Caco-2 (cell line): ENCODE measurements around the gene DNAH10. TPM values are rescaled to one million over a fixed set of nuclear protein-coding genes. Genes with fewer than 3 reads are reported as not detected.

Source experiments
- Bru-seq: library from RNA; stranded (reverse); fragments of 400-500 nt; gene quantifications from one replicate; lab custom pipeline; 2021; lab: Mats Ljungman, UMichigan
- BruChase-seq, 2 experiments: library from RNA; stranded (reverse); fragments of 400-500 nt; gene quantifications; one replicate each; lab custom pipeline; 2021; lab: Mats Ljungman, UMichigan
- BruUV-seq: library from RNA; stranded (reverse); fragments of 400-500 nt; replicated peaks from 2 replicates; lab custom pipeline; 2021; lab: Mats Ljungman, UMichigan
- CTCF ChIA-PET: fragments of 300-600 bp; sonication (Branson Sonifier 250); formaldehyde crosslinking; loops from one replicate; lab custom pipeline; 2022; ENCODE audit warnings: antibody characterized with exemption; lab: Charles Lee
- POLR2A ChIA-PET: fragments of 300-600 bp; sonication (Branson Sonifier 250); formaldehyde crosslinking; loops from one replicate; lab custom pipeline; 2022; ENCODE audit warnings: antibody characterized with exemption; lab: Charles Lee
- DNase-seq, 2 experiments: peaks; one replicate each; pipeline versions ENCODE4 v3.0.0 to v3.0.0-alpha.2; 2020 to 2022
- H3K27me3 ChIP-seq: replicated peaks from 2 replicates; pipeline ENCODE4 v1.6.0; 2011; ENCODE audit warnings: low read length; ENCODE audit not compliant: control insufficient read depth, insufficient read depth
- H3K36me3 ChIP-seq: 2 replicates; pipeline ENCODE4 v1.5.1; 2011; ENCODE audit warnings: low read length; ENCODE audit not compliant: control insufficient read depth, insufficient read depth
- H3K4me1 ChIP-seq: fragments of 250-450 bp; sonication (Bioruptor Pico); 2 replicates; pipeline ENCODE4 v1.5.1; 2020; ENCODE audit warnings: mild to moderate bottlenecking
- H3K4me3 ChIP-seq: 2 replicates; pipeline ENCODE4 v1.5.1; 2011; ENCODE audit warnings: low read depth, mild to moderate bottlenecking, control low read depth, low read length
- H3K9me3 ChIP-seq: fragments of 250-450 bp; sonication (Bioruptor Pico); 2 replicates; pipeline ENCODE4 v1.5.1; 2020; ENCODE audit warnings: mild to moderate bottlenecking, moderate library complexity
- H3K27ac Mint-ChIP-seq: one replicate; pipeline ENCODE4 v1.8.0; 2022; ENCODE audit warnings: mixed read lengths; ENCODE audit not compliant: unreplicated experiment
- H3K27me3 Mint-ChIP-seq: one replicate; pipeline ENCODE4 v1.8.0; 2022; ENCODE audit warnings: mixed read lengths; ENCODE audit not compliant: insufficient read depth, unreplicated experiment
- H3K36me3 Mint-ChIP-seq: one replicate; pipeline ENCODE4 v1.8.0; 2022; ENCODE audit warnings: mild to moderate bottlenecking, mixed read lengths; ENCODE audit not compliant: insufficient read depth, unreplicated experiment
- H3K4me1 Mint-ChIP-seq: one replicate; pipeline ENCODE4 v1.8.0; 2022; ENCODE audit warnings: low read depth, mixed read lengths; ENCODE audit not compliant: unreplicated experiment
- H3K4me3 Mint-ChIP-seq: one replicate; pipeline ENCODE4 v1.8.0; 2022; ENCODE audit warnings: mild to moderate bottlenecking, moderate library complexity, mixed read lengths; ENCODE audit not compliant: unreplicated experiment
- H3K9me3 Mint-ChIP-seq: one replicate; pipeline ENCODE4 v1.8.0; 2022; ENCODE audit warnings: mixed read lengths; ENCODE audit not compliant: unreplicated experiment
- CTCF ChIP-seq, 2 experiments: fragments of 200-600 bp in 1 of 2; IDR thresholded peaks; 1 replicate in 1 of 2; 2 replicates in 1 of 2; pipeline versions ENCODE4 v1.5.1 to v1.8.0; 2011 to 2022; ENCODE audit warnings: antibody characterized with exemption in 1 of 2, control low read depth in 1 of 2, inconsistent platforms in 1 of 2, low read depth in 1 of 2, low read length in 1 of 2, mild to moderate bottlenecking in 1 of 2, moderate library complexity in 1 of 2; ENCODE audit not compliant: insufficient read depth in 1 of 2, severe bottlenecking in 1 of 2, unreplicated experiment in 1 of 2
- intact Hi-C: fragments of 100-400 bp; cut with micrococcal nuclease; formaldehyde crosslinking; loops from one replicate; pipeline ENCODE4 v1.10.0; 2022; ENCODE audit not compliant: unreplicated experiment
- long read RNA-seq: library from polyadenylated mRNA; stranded (forward); transcript quantifications from one replicate; pipeline ENCODE4 v2.0.0, GENCODE V29; 2022
- total RNA-seq: library from RNA; stranded (reverse); gene quantifications from 2 replicates; pipeline ENCODE4 v1.2.3, GENCODE V29; 2022

Gene DNAH10
- 0.16 and 0.45 TPM in 2 replicates for total RNA-seq
- Bru-seq, nascent RNA: percentile 17 among the genes with signal in this experiment
- percentile 21 among the genes with signal in this experiment for BruChase-seq, experiment 1, labeled RNA remaining after a 2-hour chase
- BruChase-seq, experiment 2, labeled RNA remaining after a 6-hour chase: percentile 21 among the genes with signal in this experiment
- long read RNA-seq, partial matches to known transcripts: 0 of 1 reads
- long read RNA-seq, other reads (novel, unspliced or antisense): 1 of 1 reads

DNA sequence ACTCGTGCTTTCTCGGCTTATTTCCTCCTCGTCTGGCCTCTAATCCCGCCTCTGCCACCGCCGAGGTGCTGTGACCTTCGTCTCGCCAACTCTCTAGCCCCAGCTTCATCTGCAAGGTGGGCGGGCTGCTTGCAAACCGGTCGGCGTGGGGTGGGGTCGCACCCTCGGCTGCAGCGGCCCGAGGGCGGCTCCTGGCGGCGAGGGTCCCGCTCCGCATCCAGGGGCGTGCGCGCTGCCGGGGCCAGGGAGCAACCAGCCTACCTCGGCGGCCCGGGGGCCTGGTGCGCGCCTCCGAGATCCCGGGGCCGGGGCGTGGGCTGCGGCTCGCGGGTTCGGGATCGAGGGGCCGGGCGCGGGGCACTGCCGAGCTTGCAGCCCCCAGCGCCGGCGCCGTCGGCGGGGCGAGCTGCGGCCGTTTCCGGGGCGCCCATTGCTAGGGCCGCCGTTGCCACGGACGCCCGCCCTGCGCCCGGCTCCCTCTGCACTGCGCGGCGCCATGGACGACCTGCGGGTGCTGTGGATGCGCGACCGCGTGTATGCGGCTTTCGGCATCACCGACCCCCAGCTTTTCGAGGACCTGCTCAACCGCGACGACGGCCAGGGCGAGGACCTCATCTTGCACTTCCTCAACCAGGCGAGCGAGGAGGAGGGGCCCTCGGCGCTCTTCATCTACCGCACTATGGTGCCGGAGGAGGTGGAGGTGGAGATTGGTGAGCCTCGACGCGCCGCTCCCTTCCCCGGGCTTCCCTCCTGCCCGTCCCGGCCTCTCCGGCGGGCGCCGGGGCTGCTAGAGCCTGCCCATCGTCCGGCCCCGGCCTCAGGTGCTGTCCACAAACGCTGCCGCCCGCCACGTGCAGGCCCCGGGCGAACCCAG, at the start of gene DNAH10:
Gene DNAH10 (plus strand): TSS at position 461 of the 874 bp plus-strand sequence. CDS start 36 bp downstream, at position 497.
- H3K4me1 ChIP-seq: peaks cover 6% of the 10 kb centered on the region
- no peaks in the 10 kb centered on the region for H3K9me3 Mint-ChIP-seq
- no TSS peak for BruUV-seq
- H3K4me3 Mint-ChIP-seq: peak within 1 kb of the TSS; percentile 68
- H3K4me3 ChIP-seq: peak within 1 kb of the TSS; percentile 84
- H3K27me3 Mint-ChIP-seq: no peaks in the 10 kb centered on the region
- DNase-seq: peak; percentile 87 to 90
- H3K36me3 Mint-ChIP-seq: peaks cover 2% of the 10 kb centered on the region
- peaks cover 3% of the 10 kb centered on the region; the same call in 1 of the 2 replicates for H3K9me3 ChIP-seq
- ChIA-PET CTCF (interaction anchor here (0.6 to 0.8 kb wide), 3 partner anchors 50 to 357 kb away, joined by 3 to 5 read pairs (median 3); partner anchors contain the start of genes ATP6V0A2 and ZNF664), POLR2A (no interaction called here)
- TF ChIP-seq CTCF (IDR thresholded peaks at IDR 0.05; ENCODE audit: insufficient read depth in 1 of 2, low read depth in 1 of 2, low read length in 1 of 2, severe bottlenecking in 1 of 2, unreplicated experiment in 1 of 2): peak; percentile 61 to 77
- intact Hi-C loops: loop anchor here (2.0 kb wide), 1 partner anchor 49 kb away; the partner anchor contains the start of gene ATP6V0A2
- no peaks in the 10 kb centered on the region; the same call in 1 of the 2 replicates for H3K36me3 ChIP-seq
- no peaks in the 10 kb centered on the region for H3K4me1 Mint-ChIP-seq
- H3K27me3 ChIP-seq: no peaks in the 10 kb centered on the region
- no peak within 1 kb of the TSS for H3K27ac Mint-ChIP-seq

- POLR2A ChIA-PET: interaction anchor here (0.7 kb wide), 1 partner anchor 260 kb away, joined by 3 read pairs; the partner anchor contains the start of genes CCDC92 and ZNF664
- Mint-ChIP-seq H3K27me3 (no peaks in the 10 kb centered on the region), H3K9me3 (no peaks in the 10 kb centered on the region), H3K27ac (peak overlapping the region; percentile 7), H3K36me3 (peaks cover 21% of the 10 kb centered on the region), H3K4me1 (peaks cover 9% of the 10 kb centered on the region), H3K4me3 (peak overlapping the region; percentile 81)
- Histone ChIP-seq H3K4me1 (peaks cover 9% of the 10 kb centered on the region), H3K4me3 (peak overlapping the region; percentile 99), H3K27me3 (no peaks in the 10 kb centered on the region), H3K36me3 (no peaks in the 10 kb centered on the region), H3K9me3 (no peaks in the 10 kb centered on the region)
- no peak for DNase-seq
- no peak for TF ChIP-seq CTCF (IDR thresholded peaks at IDR 0.05; ENCODE audit: insufficient read depth in 1 of 2, low read depth in 1 of 2, low read length in 1 of 2, severe bottlenecking in 1 of 2, unreplicated experiment in 1 of 2)
- no TSS peak for BruUV-seq
- CTCF ChIA-PET: interaction anchor here (1.2 to 1.8 kb wide), 2 partner anchors 49 to 260 kb away, joined by 4 to 5 read pairs; partner anchors contain the start of genes CCDC92 and ZNF664
- intact Hi-C loops: loop anchor here (2.0 to 5.0 kb wide), 2 partner anchors 50 to 81 kb away; partner anchors contain the start of genes DNAH10, EIF2B1 and GTF2H3
Measured at GRCh38 chr12:123712780-123713319, 49.3 kb upstream of the DNAH10 start.
